ENCODE measurements around the gene CARD6. TPM values are rescaled to one million over a fixed set of nuclear protein-coding genes. Genes with fewer than 3 reads are reported as not detected.
A peak's percentile ranks its signal among the peaks of the same experiment; 100 is the strongest.
"Not testable (repeated sequence)": the region's sequence is repeated elsewhere in the genome, so short reads cannot be mapped to it uniquely, and the experiment has no call there.

CARD6 gene
- polyA plus RNA-seq, 1 donor: 3.1 TPM

DNA sequence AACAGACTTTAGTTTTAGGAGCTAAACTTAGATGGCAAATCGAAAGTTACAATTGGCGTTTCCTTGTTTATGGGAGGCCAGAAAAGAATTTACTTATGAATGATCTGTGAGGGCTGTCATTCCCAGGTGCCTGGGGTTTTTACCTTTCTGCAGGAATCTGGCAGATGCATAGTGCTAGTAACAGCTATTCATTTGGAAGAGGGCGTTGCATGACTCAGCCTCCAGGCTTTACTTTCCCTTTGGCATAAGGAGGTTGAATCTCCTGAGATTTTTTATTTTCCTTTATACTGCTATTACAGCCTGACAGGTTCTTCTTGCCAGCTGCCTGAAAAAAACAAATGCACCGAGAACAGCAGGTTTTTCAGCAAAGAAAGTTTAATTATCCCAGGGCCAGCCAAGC, 30.0 kb downstream of the CARD6 start:
- no peak for DNase-seq

DNA sequence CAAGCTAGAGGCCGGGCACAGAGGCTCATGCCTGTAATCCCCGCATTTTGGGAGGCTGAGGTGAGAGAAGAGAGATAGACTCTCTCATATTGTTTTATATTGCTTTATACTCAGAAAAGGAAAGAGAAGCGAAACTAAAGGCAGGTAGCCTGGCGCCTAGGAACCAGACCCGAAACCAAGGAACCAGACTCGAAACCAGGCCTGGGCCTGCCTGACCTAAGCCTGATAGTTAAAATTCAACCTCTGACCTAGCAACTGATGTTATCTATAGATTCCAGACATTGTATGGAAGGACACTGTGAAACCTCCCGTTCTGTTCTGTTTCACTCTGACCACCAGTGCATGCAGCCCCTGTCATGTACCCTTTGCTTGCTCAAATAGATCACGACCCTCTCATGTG, 31.1 kb downstream of the CARD6 start:
- DNase-seq: not testable (repeated sequence)

DNA sequence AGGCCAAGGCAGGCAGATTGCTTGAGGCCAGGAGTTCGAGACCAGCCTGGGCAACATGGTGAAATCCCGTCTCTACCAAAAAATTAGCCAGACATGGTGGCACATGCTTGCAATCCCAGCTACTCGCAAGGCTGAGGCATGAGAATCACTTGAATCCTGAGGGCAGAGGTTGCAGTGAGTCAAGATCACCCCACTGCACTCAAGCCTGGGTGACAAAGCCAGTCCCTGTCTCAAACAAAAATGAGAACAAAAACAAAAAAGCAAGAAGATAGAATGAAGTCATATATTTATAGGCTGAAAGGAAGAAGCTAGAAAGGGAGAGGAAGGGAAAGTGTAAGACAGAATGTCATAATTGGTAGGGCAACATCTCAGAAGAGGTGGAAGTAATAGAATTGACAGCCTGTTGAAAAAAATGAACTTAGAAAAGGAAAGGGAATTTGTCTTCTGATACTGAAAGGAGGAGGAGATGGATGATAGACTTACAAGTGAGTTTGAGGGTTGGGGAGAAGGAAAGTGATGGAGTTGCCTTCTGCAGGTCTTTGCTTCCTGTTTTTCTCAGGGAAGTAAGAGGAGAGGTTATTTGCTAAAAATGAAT, 32.2 kb downstream of the CARD6 start:
- DNase-seq: no peak

DNA sequence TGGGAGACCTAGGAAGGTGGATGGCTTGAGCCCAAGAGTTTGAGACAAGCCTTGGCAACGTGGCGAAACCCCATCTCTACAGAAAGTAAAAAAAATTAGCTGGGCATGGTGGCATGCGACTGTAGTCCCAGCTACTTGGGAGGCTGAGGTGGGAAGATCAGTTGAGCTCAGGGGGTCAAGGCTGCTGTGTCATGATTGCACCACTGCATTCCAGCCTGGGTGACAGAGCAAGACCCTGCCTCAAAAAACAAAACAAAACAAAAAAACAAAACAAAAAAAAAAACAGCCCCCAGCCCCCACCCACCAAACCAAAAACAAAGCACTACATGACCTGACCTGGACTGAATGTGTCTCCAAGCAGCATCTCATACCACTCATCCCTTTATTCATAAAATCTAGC, 34.8 kb downstream of the CARD6 start:
- no peak for DNase-seq

DNA sequence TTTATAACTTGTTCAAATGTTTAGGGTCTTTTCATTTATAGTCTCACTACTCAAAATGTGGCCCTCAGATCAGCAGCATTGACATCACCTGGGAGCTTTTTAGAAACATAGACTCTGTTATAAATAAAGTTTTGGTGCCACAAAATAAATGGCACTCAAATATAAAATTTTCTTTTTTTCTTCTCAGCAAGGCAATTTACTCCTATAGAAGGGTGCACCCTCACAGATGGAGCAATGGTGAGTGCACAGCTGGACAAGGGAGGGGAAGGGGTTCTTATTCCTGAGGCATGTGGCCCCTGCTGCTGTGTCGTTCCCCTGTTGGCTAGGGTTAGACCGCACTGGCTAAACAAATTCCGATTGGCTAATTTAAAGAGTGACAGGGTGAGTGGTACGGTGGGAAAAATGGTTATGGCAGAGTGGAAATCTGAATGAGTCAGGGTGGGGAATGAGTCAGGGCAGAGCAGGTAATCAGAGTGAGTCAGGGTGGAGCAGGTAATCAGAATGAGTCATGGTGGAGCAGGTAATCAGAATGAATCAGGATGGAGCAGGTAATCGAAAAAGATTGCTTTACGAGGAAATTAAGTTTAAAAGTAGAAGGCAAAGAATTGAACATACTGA, 36.3 kb downstream of the CARD6 start:
- DNase-seq: no peak

DNA sequence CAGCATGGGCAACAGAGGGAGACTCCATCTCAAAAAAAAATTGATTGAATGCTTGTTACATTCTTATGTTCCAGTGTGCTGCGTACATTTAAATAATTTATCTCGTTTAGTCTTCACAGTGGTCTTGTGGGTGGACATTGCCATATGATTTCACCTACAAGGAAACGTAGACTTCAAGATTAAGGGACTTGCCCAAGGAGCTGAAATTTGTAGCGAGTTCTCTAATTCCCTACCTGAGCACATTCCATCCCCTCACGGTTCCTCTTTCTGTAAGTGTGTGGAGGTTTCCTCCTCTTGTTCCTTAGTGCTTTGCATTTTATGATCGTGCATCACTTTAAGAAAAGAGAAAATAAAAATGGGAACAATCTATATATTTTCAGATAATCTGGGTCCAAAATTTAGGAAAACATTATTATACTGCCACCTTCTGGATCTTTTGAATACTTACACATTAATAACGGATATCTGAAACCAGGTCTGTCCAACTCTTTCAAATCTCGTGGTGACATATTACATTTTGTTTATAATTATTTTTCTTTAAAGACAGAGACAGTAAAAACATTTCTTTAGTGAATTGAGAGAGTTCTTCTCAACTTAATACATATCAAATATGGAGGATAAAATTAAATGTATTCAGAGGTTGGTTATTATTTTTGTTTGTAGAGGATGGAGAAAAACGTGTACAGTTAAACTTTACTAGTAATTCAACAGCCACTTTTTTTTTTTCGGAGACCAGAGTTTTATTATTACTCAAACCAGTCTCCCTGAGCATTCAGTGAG, 38.2 kb downstream of the CARD6 start:
- DNase-seq: peak; percentile 17

DNA sequence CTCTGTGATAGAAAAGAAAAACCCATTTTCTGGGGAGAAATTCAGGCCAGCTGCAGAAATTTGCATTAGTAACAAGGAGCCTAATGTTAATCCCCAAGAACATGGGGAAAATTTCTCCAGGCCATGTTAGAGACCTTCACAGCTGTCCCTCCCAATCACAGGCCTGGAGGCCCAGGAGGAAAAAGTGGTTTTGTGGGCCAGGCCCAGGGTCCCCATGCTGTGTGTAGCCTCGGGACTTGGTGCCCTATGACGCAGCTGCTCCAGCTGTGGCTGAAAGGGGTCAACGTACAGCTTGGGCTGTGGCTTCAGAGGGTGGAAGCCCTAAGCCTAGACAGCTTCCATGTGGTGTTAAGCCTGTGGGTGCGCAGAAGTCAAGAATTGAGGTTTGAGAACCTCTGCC, 41.1 kb downstream of the CARD6 start:
- no peak for DNase-seq

DNA sequence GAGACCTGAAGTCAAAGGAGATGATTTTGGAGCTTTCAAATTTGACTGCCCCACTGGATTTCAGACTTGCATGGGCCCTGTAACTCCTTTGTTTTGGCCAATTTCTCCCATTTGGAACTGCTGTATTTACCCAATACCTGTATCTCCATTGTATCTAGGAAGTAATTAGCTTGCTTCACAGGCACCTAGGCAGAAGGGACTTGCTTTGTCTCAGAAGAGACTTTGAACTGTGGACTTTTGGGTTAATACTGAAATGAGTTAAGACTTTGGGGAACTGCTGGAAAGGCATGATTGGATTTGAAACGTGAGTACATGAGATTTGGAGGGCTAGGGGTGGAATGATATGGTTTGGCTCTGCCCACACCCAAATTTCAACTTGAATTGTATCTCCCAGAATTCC, 41.9 kb downstream of the CARD6 start:
- DNase-seq: not testable (repeated sequence)

DNA sequence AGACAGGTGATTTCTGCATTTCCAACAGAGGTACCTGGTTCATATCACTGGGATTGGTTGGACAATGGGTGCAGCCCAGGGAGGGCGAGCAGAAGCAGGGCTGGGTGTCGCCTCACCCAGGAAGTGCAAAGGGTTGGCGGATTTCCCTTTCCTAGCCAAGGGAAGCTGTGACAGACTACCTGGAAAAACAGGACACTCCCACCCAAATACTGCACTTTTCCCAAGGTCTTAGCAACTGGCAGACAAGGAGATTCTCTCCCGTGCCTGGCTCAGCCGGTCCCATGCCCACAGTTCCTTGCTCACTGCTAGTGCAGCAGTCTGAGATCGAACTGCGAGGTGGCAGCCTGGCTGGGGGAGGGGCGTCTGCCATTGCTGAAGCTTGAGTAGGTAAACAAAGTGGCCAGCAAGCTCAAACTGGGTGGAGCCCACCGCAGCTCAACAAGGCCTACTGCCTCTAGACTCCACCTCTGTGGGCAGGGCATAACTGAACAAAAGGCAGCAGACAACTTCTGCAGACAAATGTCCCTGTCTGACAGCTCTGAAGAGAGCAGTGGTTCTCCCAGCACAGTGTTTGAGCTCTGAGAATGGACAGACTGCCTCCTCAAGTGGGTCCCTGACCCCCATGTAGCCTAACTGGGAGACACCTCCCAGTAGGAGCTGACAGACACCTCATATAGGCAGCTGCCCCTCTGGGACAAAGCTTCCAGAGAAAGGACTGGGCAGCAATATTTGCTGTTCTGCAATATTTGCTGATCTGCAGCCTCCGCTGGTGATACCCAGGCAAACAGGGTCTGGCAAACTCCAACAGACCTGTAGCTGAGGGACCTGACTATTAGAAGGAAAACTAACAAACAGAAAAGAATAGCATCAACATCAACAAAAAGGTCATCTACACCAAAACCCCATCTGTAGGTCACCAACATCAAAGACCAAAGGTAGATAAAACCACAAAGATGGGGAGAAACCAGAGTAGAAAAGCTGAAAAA, 54.6 kb downstream of the CARD6 start:
- DNase-seq: not testable (repeated sequence)

DNA sequence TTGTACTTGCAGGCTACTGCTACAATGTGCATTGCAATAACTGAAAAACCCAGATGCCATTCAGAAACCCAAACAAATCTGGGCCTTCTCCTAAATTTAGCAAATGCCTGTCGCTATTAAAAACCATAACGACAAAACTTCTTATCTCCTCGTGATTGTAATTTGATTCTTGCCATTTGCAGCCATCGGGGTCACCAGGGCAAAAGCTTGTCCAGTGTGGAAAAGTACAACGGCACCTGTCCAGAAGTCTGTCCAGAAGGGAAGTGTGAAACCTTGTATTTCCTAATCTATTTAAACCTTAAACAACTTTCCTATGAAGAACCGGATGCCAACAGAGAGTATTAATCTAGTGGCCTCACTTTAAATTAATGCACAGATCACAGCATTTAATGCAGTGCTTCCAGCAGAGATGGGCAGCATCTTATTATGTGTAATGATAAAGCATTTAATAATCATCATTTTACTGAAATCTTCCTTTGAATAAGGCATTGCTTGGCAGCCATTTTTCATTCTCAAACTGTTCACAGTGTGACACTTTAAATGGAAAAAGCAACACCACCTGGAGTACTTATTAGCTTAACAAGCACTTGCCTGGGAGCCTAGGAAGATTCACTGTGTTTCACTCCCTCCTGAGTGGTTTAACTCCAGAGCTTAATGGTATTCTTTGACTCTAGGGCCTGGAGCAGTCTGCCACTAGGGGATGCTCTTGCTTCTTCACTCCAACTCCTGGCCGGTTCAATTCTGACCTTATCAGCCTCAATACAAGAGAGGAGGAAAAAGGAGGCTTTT, 63.2 kb downstream of the CARD6 start:
- peak; percentile 65 for DNase-seq

DNA sequence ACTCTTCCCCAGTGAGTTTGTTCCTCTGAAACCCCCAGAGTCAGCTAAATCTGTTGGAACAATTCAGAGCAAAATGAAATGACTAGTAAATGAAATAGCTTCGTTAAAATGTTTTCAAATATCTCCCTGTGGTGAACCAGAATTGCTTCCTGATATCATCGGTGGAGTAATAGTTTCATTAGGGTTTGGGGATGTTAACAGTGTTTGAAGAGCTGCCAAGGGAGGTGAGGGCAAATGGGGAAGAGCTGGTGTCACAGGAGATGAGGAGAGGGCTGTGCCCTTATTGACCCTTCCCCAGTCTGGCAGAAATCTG, 63.8 kb downstream of the CARD6 start:
- no peak for DNase-seq

DNA sequence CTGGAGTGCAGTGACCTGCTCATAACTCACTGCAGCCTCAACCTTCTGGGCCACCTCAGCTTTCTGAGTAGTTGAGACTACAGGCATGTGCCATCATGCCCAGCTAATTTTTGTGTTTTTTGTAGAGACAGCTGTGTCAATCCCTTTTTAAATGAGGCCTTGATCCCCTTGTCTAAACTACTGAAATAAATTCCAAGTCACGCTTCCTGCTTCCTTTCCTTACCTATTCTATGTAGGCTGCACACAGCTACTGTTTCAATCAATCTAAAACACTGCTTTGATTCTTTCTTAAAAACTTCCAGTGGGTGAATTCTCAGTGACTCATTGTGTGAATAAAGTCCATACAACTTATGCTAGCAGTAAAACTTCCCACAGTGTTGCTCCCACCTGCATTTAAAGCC, 65.2 kb downstream of the CARD6 start:
- no peak for DNase-seq

DNA sequence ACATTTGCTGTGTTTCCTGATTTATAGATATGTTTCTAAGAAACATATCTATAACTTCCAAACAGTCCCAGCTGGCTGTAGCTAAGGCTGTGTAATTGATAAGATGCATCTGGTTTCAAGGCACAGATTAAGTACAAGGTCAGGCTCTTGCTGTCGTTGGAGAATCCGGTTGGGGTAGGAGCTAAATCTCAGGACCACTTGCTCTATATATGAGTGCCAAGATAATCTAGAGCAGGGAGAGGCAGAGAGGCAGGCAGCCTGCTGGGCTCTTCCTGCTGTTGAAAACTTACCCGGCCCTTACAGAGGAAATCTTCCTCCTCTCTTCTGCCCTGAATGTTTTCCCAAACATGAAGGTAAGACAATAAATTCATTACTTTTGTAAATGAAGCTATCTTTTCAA, 68.1 kb downstream of the CARD6 start, which contains the start of gene C7:
Gene C7, plus strand, starts transcription at position 234 of the 400 bp plus-strand sequence. Its CDS starts 114 bp downstream, at position 348.
- peak; percentile 46 for DNase-seq

DNA sequence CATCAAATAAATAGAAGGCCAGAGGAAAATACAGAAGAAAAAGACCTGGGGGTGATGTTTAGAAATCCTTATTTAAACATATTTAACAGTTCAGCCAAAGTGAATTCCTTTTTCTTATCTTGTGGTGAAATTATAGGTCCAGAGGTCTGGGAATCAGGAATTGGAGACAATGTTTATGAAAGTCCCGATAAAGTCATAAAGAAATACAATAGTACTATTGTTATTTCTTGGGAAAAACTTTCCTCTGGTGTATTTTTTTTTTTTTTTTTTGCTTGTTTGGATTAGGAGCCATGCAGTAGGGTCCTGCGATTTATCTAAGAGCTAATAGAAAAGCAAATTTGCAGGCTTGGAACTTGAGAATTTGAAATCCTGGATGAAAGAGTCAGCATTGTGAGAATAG, 68.6 kb downstream of the CARD6 start:
- no peak for DNase-seq

Other genes starting within 250 kb of the CARD6 start
- gene PTGER4, start 161.5 kb upstream of the CARD6 start, polyA plus RNA-seq (ENCODE audit: insufficient read length): 10.3 TPM
- gene TTC33, start 85.4 kb upstream of the CARD6 start, polyA plus RNA-seq (ENCODE audit: insufficient read length): 39.5 TPM
- gene PRKAA1, start 43.0 kb upstream of the CARD6 start, polyA plus RNA-seq (ENCODE audit: insufficient read length): 106 TPM
- 1,634 TPM for gene RPL37, start 6.1 kb upstream of the CARD6 start, polyA plus RNA-seq (ENCODE audit: insufficient read length)
- 148 TPM for gene C7, start 68.1 kb downstream of the CARD6 start, polyA plus RNA-seq (ENCODE audit: insufficient read length)
- 0.05 TPM for gene MROH2B, start 230.0 kb downstream of the CARD6 start, polyA plus RNA-seq (ENCODE audit: insufficient read length)